ENCODE results near the gene MBP.

Gene MBP

GRCh38 chr18:77110936-77111335 lies 21.6 kb downstream of the MBP start:
- H3K4me1 ChIP-seq (ENCODE audit: insufficient read depth, low read length, severe bottlenecking): peaks cover 53% of the 10 kb centered on the region
- no peaks in the 10 kb centered on the region for H3K9me3 ChIP-seq (ENCODE audit: low read length)
- H3K27me3 ChIP-seq (ENCODE audit: insufficient read depth, low read length): no peaks in the 10 kb centered on the region
- no peak overlapping the region for H3K4me3 ChIP-seq (ENCODE audit: low read depth, low read length, poor library complexity, severe bottlenecking)
- no peaks in the 10 kb centered on the region; the same call in 1 of the 2 replicates for H3F3A ChIP-seq (ENCODE audit: insufficient read depth, low read length)
- peaks cover 55% of the 10 kb centered on the region; the same call in 1 of the 2 replicates for H3K36me3 ChIP-seq (ENCODE audit: insufficient read depth, low read length)
- peaks cover 3% of the 10 kb centered on the region for H3K79me2 ChIP-seq (ENCODE audit: insufficient read depth, low read length)
- H3K9me2 ChIP-seq (ENCODE audit: low read depth, low read length): no peaks in the 10 kb centered on the region
- no peak overlapping the region for H2AFZ ChIP-seq (ENCODE audit: low read length)
- H3K9ac ChIP-seq (ENCODE audit: low read length): no peak overlapping the region
- no peak overlapping the region for H3K27ac ChIP-seq (ENCODE audit: low read depth, low read length, poor library complexity, severe bottlenecking)
- no peak overlapping the region for H3K4me2 ChIP-seq (ENCODE audit: low read length)
- TF ChIP-seq CTCF (IDR thresholded peaks at IDR 0.05; ENCODE audit: low read length) (no peak), EZH2 (IDR thresholded peaks at IDR 0.05; ENCODE audit: borderline replicate concordance, low read length) (no peak)
- no peaks in the 10 kb centered on the region for H4K20me1 ChIP-seq (ENCODE audit: insufficient read depth, low read length)

GRCh38 chr18:77110400-77110799 lies 22.2 kb downstream of the MBP start:
- Histone ChIP-seq H3K4me2 (ENCODE audit: low read length) (no peak overlapping the region), H3K4me1 (ENCODE audit: insufficient read depth, low read length, severe bottlenecking) (peaks cover 56% of the 10 kb centered on the region), H3K9me3 (ENCODE audit: low read length) (no peaks in the 10 kb centered on the region), H3K9me2 (ENCODE audit: low read depth, low read length) (no peaks in the 10 kb centered on the region), H2AFZ (ENCODE audit: low read length) (no peak overlapping the region), H3K9ac (ENCODE audit: low read length) (no peak overlapping the region), H3K79me2 (ENCODE audit: insufficient read depth, low read length) (peaks cover 3% of the 10 kb centered on the region), H3K4me3 (ENCODE audit: low read depth, low read length, poor library complexity, severe bottlenecking) (no peak overlapping the region), H3K27me3 (ENCODE audit: insufficient read depth, low read length) (no peaks in the 10 kb centered on the region), H3F3A (ENCODE audit: insufficient read depth, low read length) (no peaks in the 10 kb centered on the region; the same call in 1 of the 2 replicates), H3K36me3 (ENCODE audit: insufficient read depth, low read length) (peaks cover 55% of the 10 kb centered on the region; the same call in 1 of the 2 replicates), H3K27ac (ENCODE audit: low read depth, low read length, poor library complexity, severe bottlenecking) (no peak overlapping the region), H4K20me1 (ENCODE audit: insufficient read depth, low read length) (no peaks in the 10 kb centered on the region)
- TF ChIP-seq EZH2 (IDR thresholded peaks at IDR 0.05; ENCODE audit: borderline replicate concordance, low read length) (no peak), CTCF (IDR thresholded peaks at IDR 0.05; ENCODE audit: low read length) (no peak)

- peaks cover 52% of the 10 kb centered on the region; the same call in 1 of the 2 replicates for H3K36me3 ChIP-seq (ENCODE audit: insufficient read depth, low read length)
- no peaks in the 10 kb centered on the region for H3K27me3 ChIP-seq (ENCODE audit: insufficient read depth, low read length)
- H3F3A ChIP-seq (ENCODE audit: insufficient read depth, low read length): no peaks in the 10 kb centered on the region; the same call in 1 of the 2 replicates
- H2AFZ ChIP-seq (ENCODE audit: low read length): no peak overlapping the region
- no peak overlapping the region for H3K4me3 ChIP-seq (ENCODE audit: low read depth, low read length, poor library complexity, severe bottlenecking)
- no peaks in the 10 kb centered on the region for H4K20me1 ChIP-seq (ENCODE audit: insufficient read depth, low read length)
- H3K9ac ChIP-seq (ENCODE audit: low read length): no peak overlapping the region
- peaks cover 3% of the 10 kb centered on the region; the same call in 1 of the 2 replicates for H3K79me2 ChIP-seq (ENCODE audit: insufficient read depth, low read length)
- H3K4me2 ChIP-seq (ENCODE audit: low read length): no peak overlapping the region; the same call in 1 of the 2 replicates
- H3K9me3 ChIP-seq (ENCODE audit: low read length): no peaks in the 10 kb centered on the region
- peak overlapping the region; percentile 50 for H3K27ac ChIP-seq (ENCODE audit: low read depth, low read length, poor library complexity, severe bottlenecking)
- H3K4me1 ChIP-seq (ENCODE audit: insufficient read depth, low read length, severe bottlenecking): peaks cover 56% of the 10 kb centered on the region
- TF ChIP-seq CTCF (IDR thresholded peaks at IDR 0.05; ENCODE audit: low read length) (no peak), EZH2 (IDR thresholded peaks at IDR 0.05; ENCODE audit: borderline replicate concordance, low read length) (no peak)
- no peaks in the 10 kb centered on the region for H3K9me2 ChIP-seq (ENCODE audit: low read depth, low read length)
Observed at GRCh38 chr18:77109648-77110019, 22.9 kb downstream of the MBP start.
